HepG2 (cell line): ENCODE results near the gene CACNA1D. TPM values are rescaled to one million over a fixed set of nuclear protein-coding genes. Genes with fewer than 3 reads are reported as not detected.

Experiments
- ATAC-seq: fragments of 200-7000 bp; cut with Tn5 transposase; 3 replicates; pipeline ENCODE4 v1.9.1; 2020; ENCODE audit warnings: mild to moderate bottlenecking, moderate library complexity
- BruUV-seq: library from RNA; stranded (reverse); fragments of 400-500 nt; replicated peaks from 2 replicates; lab custom pipeline; 2021; lab: Mats Ljungman, UMichigan
- CTCF ChIA-PET: fragments of 300-600 bp; formaldehyde crosslinking; extraction: SDS; loops from one replicate; lab custom pipeline; 2021; ENCODE audit warnings: low total read pairs, inconsistent platforms, low intra/inter-chr PET ratio; lab: Yijun Ruan, JAX
- POLR2A ChIA-PET: fragments of 350-600 bp; sonication (Branson Sonifier 250); formaldehyde crosslinking; loops from one replicate; lab custom pipeline; 2020; ENCODE audit warnings: antibody characterized with exemption, inconsistent platforms; lab: Yijun Ruan, JAX
- DNase-seq: peaks from one replicate; pipeline ENCODE4 v3.0.0-alpha.2; 2015; ENCODE audit warnings: low spot score
- FAIRE-seq: peaks from 3 replicates; lab custom pipeline; 2011; peaks lifted over from hg19 to GRCh38; lab: Jason Lieb, UNC
- H2AFZ ChIP-seq: one replicate; pipeline ENCODE4 v1.6.1; 2011; ENCODE audit warnings: low read length, inconsistent platforms
- H3K27ac ChIP-seq: fragments of 300-600 bp; 3 replicates; pipeline ENCODE4 v1.8.0; 2011; ENCODE audit warnings: mixed run types, mild to moderate bottlenecking, mixed read lengths, low read length, inconsistent platforms; ENCODE audit not compliant: insufficient read depth; ENCODE audit errors: extremely low read length
- H3K27me3 ChIP-seq, 2 experiments: fragments of 200-600 bp in 1 of 2; 2 replicates in 1 of 2; 3 replicates in 1 of 2; pipeline versions ENCODE4 v1.6.0 to v1.8.0; 2011; ENCODE audit warnings: low read length in 2 of 2, mild to moderate bottlenecking in 2 of 2, moderate library complexity in 2 of 2, inconsistent platforms in 1 of 2; ENCODE audit not compliant: insufficient read depth in 2 of 2, control insufficient read depth in 1 of 2
- H3K36me3 ChIP-seq, 2 experiments: fragments of 200-600 bp in 1 of 2; replicated peaks in 1 of 2; 2 replicates in 1 of 2; 3 replicates in 1 of 2; pipeline versions ENCODE4 v1.5.1 to v1.8.0; 2011; ENCODE audit warnings: low read length in 2 of 2, inconsistent platforms in 1 of 2; ENCODE audit not compliant: insufficient read depth in 2 of 2, control insufficient read depth in 1 of 2
- H3K4me1 ChIP-seq: 2 replicates; pipeline ENCODE4 v1.5.1; 2012; ENCODE audit warnings: low read length, inconsistent platforms; ENCODE audit not compliant: insufficient read depth
- H3K4me2 ChIP-seq: 2 replicates; pipeline ENCODE4 v1.6.0; 2011; ENCODE audit warnings: low read depth, low read length, inconsistent platforms
- H3K4me3 ChIP-seq, 3 experiments: fragments of 200-600 bp in 1 of 3; sonication (generic), shearing (Covaris generic) in 1 of 3; replicated peaks in 1 of 3; 2 replicates each; pipeline ENCODE4 v1.5.1; 2011 to 2016; ENCODE audit warnings: low read length in 3 of 3, inconsistent platforms in 2 of 3, low read depth in 2 of 3, mild to moderate bottlenecking in 2 of 3, control low read depth in 1 of 3, mixed read lengths in 1 of 3; ENCODE audit not compliant: insufficient read depth in 1 of 3
- H3K79me2 ChIP-seq: one replicate; pipeline ENCODE4 v1.6.1; 2011; ENCODE audit warnings: low read length, inconsistent platforms; ENCODE audit not compliant: insufficient read depth
- H3K9ac ChIP-seq: 2 replicates; pipeline ENCODE4 v1.6.0; 2011; ENCODE audit warnings: mild to moderate bottlenecking, low read depth, low read length, inconsistent platforms; ENCODE audit not compliant: insufficient read depth
- H3K9me3 ChIP-seq: 2 replicates; pipeline ENCODE4 v1.5.1; 2012; ENCODE audit warnings: mild to moderate bottlenecking, low read length
- H4K20me1 ChIP-seq: 2 replicates; pipeline ENCODE4 v1.6.0; 2011; ENCODE audit warnings: inconsistent platforms, mild to moderate bottlenecking, low read length, moderate library complexity; ENCODE audit not compliant: insufficient read depth
- CEBPG ChIP-seq: IDR thresholded peaks from 2 replicates; pipeline ENCODE4 v1.6.1; 2016
- CENPX ChIP-seq: sonication (generic); formaldehyde crosslinking; IDR thresholded peaks from 2 replicates; pipeline ENCODE4 v1.9.0; 2021; ENCODE audit warnings: mild to moderate bottlenecking, missing genetic modification reagents, moderate library complexity
- EZH2 ChIP-seq: conservative IDR thresholded peaks from 2 replicates; pipeline ENCODE4 v1.6.1; 2012; ENCODE audit warnings: mild to moderate bottlenecking, low read depth, low read length, moderate library complexity
- GZF1 ChIP-seq: sonication (generic); formaldehyde crosslinking; IDR thresholded peaks from 2 replicates; pipeline ENCODE4 v1.5.1; 2020; ENCODE audit warnings: mild to moderate bottlenecking, missing genetic modification reagents
- MED13 ChIP-seq: sonication (generic); formaldehyde crosslinking; IDR thresholded peaks from 2 replicates; pipeline ENCODE4 v1.5.0; 2020; ENCODE audit warnings: missing genetic modification reagents
- MLLT10 ChIP-seq: sonication (generic); formaldehyde crosslinking; IDR thresholded peaks from 2 replicates; pipeline ENCODE4 v1.4.0; 2020; ENCODE audit warnings: missing genetic modification reagents
- PHB2 ChIP-seq: fragments of 450-650 bp; IDR thresholded peaks from 2 replicates; pipeline ENCODE4 v1.6.1; 2018; ENCODE audit not compliant: partially characterized antibody
- SNAPC2 ChIP-seq: sonication (generic); formaldehyde crosslinking; IDR thresholded peaks from 2 replicates; pipeline ENCODE4 v1.8.1; 2022; ENCODE audit warnings: mild to moderate bottlenecking, missing genetic modification reagents
- STAG1 ChIP-seq: sonication (generic); formaldehyde crosslinking; IDR thresholded peaks from 2 replicates; pipeline ENCODE4 v1.4.0; 2020; ENCODE audit warnings: missing genetic modification reagents
- YEATS2 ChIP-seq: sonication (generic); formaldehyde crosslinking; IDR thresholded peaks from 2 replicates; pipeline ENCODE4 v1.4.0; 2020; ENCODE audit warnings: missing genetic modification reagents, borderline replicate concordance
- ZBTB38 ChIP-seq: sonication (generic); formaldehyde crosslinking; IDR thresholded peaks from 2 replicates; pipeline ENCODE4 v1.5.1; 2020; ENCODE audit warnings: mild to moderate bottlenecking, missing genetic modification reagents
- ZNF205 ChIP-seq: IDR thresholded peaks from 2 replicates; pipeline ENCODE4 v1.6.1; 2018; ENCODE audit warnings: missing biosample characterization, missing genetic modification reagents
- ZNF292 ChIP-seq: sonication (generic); formaldehyde crosslinking; IDR thresholded peaks from 2 replicates; pipeline ENCODE4 v1.8.1; 2022; ENCODE audit warnings: mild to moderate bottlenecking, low read depth, missing genetic modification reagents, borderline replicate concordance
- WGBS: methylation state at CpG from one replicate; pipeline ENCODE4 v1.1.6; 2017; ENCODE audit warnings: low lambda C conversion rate; 5-methylcytosine and 5-hydroxymethylcytosine counted together
- in situ Hi-C: cut with HindIII; loops from 2 replicates; pipeline ENCODE4 v1.10.0; 2017; ENCODE audit warnings: low pct_unique_long_range_greater_than_20kb; ENCODE audit not compliant: extremely low pct_ligation_motif_present
- intact Hi-C: fragments of 100-400 bp; cut with micrococcal nuclease; formaldehyde crosslinking; loops from one replicate; pipeline ENCODE4 v1.10.0; 2022; ENCODE audit not compliant: unreplicated experiment
- polyA plus RNA-seq, 8 experiments: library from polyadenylated mRNA; depleted of rRNA in 3 of 8; stranded (reverse) in 7 of 8; unstranded in 1 of 8; fragments of >200 nt; fragmentation: Illumina TruSeq in 4 of 8; extraction: Trizol in 4 of 8; gene quantifications; 2 replicates each; pipeline versions ENCODE4 v1.2.1 to v1.2.3, GENCODE V29; 2011 to 2016; ENCODE audit warnings: low read depth in 4 of 8, missing spikeins in 1 of 8, mixed read lengths in 1 of 8; ENCODE audit not compliant: insufficient read depth in 1 of 8
- total RNA-seq, 5 experiments: library from RNA; depleted of rRNA; stranded (reverse); fragments of >200 nt; fragmentation: Illumina TruSeq; extraction: Trizol; gene quantifications; 2 replicates each; pipeline ENCODE4 v1.2.3, GENCODE V29; 2016; ENCODE audit warnings: low read depth in 1 of 5
- TF ChIP-seq, protein P1 (sequence below): IDR thresholded peaks from 2 replicates; pipeline ENCODE4 v1.6.1; 2016; ENCODE audit warnings: control low read depth
- TF ChIP-seq, protein P2 (sequence below): sonication (generic); formaldehyde crosslinking; IDR thresholded peaks from 2 replicates; pipeline ENCODE4 v1.8.0; 2022; ENCODE audit warnings: missing genetic modification reagents, mild to moderate bottlenecking, moderate library complexity, borderline replicate concordance
- TF ChIP-seq, protein P3 (sequence below): sonication (generic); formaldehyde crosslinking; IDR thresholded peaks from 2 replicates; pipeline ENCODE4 v1.4.0; 2020; ENCODE audit warnings: missing genetic modification reagents, borderline replicate concordance
- TF ChIP-seq, protein P4 (sequence below): sonication (generic); formaldehyde crosslinking; IDR thresholded peaks from 2 replicates; pipeline ENCODE4 v1.8.0; 2022; ENCODE audit warnings: mild to moderate bottlenecking, missing genetic modification reagents, moderate library complexity

The CACNA1D gene
- total and polyA plus RNA-seq, 2 of the 13 experiments (the other 11 are each of a cell fraction or from before 2014, with no cell fraction given) = 0.26 to 0.38 TPM

DNA sequence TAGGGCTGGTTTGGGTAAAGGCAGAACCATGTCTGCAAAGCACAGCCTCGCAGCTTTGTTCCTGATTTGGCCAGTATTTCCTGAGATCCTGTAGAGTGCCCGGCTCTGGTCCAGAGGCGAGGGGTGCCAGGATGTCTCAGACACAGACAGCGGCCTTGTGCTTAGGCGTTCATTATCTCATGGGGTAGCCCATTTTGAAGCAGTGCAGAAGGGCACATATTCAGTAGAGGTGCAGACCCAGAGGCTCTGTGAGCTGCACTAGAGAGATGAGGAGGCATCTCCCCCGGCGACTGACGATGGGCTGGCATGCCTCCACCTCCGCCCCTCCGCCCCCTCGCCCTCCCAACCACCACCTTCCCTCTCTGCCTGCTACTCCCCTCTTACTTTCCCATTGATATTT, 181.5 kb downstream of the CACNA1D start:
- no TSS peak for BruUV-seq
- in situ Hi-C loops = no loop called here

More for the DNA sequence above, 181.5 kb downstream of the CACNA1D start:
- no peaks in the 10 kb centered on the region for H3K27me3 ChIP-seq
- H3K9ac ChIP-seq = no peak overlapping the region
- intact Hi-C loops = no loop called here
- 77% methylated on average over 11 of the region's 11 CpGs for WGBS
- H3K27ac ChIP-seq = no peak overlapping the region
- no peaks in the 10 kb centered on the region for H3K36me3 ChIP-seq
- no peaks in the 10 kb centered on the region for H3K9me3 ChIP-seq
- ChIA-PET POLR2A (no interaction called here), CTCF (no interaction called here)
- H2AFZ ChIP-seq = no peak overlapping the region
- DNase-seq = no peak
- FAIRE-seq = no peak
- no peak overlapping the region for H3K4me2 ChIP-seq
- no peaks in the 10 kb centered on the region for H4K20me1 ChIP-seq
- H3K4me1 ChIP-seq = no peaks in the 10 kb centered on the region
- no peak for ATAC-seq
- TF ChIP-seq, protein P1, sequence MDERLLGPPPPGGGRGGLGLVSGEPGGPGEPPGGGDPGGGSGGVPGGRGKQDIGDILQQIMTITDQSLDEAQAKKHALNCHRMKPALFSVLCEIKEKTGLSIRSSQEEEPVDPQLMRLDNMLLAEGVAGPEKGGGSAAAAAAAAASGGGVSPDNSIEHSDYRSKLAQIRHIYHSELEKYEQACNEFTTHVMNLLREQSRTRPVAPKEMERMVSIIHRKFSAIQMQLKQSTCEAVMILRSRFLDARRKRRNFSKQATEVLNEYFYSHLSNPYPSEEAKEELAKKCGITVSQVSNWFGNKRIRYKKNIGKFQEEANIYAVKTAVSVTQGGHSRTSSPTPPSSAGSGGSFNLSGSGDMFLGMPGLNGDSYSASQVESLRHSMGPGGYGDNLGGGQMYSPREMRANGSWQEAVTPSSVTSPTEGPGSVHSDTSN (CRISPR knock-in tag) = no peak
- TF ChIP-seq MLLT10 (CRISPR knock-in tag) (no peak), STAG1 (CRISPR knock-in tag) (no peak), EZH2 (no peak), ZBTB38 (no peak), GZF1 (CRISPR knock-in tag) (no peak), SNAPC2 (no peak), YEATS2 (no peak), MED13 (no peak), CEBPG (no peak), ZNF292 (no peak), CENPX (CRISPR knock-in tag) (no peak), ZNF205 (no peak), PHB2 (no peak)
- TF ChIP-seq, protein P2, sequence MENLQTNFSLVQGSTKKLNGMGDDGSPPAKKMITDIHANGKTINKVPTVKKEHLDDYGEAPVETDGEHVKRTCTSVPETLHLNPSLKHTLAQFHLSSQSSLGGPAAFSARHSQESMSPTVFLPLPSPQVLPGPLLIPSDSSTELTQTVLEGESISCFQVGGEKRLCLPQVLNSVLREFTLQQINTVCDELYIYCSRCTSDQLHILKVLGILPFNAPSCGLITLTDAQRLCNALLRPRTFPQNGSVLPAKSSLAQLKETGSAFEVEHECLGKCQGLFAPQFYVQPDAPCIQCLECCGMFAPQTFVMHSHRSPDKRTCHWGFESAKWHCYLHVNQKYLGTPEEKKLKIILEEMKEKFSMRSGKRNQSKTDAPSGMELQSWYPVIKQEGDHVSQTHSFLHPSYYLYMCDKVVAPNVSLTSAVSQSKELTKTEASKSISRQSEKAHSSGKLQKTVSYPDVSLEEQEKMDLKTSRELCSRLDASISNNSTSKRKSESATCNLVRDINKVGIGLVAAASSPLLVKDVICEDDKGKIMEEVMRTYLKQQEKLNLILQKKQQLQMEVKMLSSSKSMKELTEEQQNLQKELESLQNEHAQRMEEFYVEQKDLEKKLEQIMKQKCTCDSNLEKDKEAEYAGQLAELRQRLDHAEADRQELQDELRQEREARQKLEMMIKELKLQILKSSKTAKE (CRISPR knock-in tag) = no peak
- TF ChIP-seq, protein P3, sequence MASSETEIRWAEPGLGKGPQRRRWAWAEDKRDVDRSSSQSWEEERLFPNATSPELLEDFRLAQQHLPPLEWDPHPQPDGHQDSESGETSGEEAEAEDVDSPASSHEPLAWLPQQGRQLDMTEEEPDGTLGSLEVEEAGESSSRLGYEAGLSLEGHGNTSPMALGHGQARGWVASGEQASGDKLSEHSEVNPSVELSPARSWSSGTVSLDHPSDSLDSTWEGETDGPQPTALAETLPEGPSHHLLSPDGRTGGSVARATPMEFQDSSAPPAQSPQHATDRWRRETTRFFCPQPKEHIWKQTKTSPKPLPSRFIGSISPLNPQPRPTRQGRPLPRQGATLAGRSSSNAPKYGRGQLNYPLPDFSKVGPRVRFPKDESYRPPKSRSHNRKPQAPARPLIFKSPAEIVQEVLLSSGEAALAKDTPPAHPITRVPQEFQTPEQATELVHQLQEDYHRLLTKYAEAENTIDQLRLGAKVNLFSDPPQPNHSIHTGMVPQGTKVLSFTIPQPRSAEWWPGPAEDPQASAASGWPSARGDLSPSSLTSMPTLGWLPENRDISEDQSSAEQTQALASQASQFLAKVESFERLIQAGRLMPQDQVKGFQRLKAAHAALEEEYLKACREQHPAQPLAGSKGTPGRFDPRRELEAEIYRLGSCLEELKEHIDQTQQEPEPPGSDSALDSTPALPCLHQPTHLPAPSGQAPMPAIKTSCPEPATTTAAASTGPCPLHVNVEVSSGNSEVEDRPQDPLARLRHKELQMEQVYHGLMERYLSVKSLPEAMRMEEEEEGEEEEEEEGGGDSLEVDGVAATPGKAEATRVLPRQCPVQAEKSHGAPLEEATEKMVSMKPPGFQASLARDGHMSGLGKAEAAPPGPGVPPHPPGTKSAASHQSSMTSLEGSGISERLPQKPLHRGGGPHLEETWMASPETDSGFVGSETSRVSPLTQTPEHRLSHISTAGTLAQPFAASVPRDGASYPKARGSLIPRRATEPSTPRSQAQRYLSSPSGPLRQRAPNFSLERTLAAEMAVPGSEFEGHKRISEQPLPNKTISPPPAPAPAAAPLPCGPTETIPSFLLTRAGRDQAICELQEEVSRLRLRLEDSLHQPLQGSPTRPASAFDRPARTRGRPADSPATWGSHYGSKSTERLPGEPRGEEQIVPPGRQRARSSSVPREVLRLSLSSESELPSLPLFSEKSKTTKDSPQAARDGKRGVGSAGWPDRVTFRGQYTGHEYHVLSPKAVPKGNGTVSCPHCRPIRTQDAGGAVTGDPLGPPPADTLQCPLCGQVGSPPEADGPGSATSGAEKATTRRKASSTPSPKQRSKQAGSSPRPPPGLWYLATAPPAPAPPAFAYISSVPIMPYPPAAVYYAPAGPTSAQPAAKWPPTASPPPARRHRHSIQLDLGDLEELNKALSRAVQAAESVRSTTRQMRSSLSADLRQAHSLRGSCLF = no peak
- TF ChIP-seq, protein P4, sequence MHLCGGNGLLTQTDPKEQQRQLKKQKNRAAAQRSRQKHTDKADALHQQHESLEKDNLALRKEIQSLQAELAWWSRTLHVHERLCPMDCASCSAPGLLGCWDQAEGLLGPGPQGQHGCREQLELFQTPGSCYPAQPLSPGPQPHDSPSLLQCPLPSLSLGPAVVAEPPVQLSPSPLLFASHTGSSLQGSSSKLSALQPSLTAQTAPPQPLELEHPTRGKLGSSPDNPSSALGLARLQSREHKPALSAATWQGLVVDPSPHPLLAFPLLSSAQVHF = no peak
- no peak overlapping the region for H3K4me3 ChIP-seq
- no peaks in the 10 kb centered on the region for H3K79me2 ChIP-seq
